HepG2 (cell line): ENCODE data around the gene USP7. TPM values are rescaled to one million over a fixed set of nuclear protein-coding genes. Genes with fewer than 3 reads are reported as not detected.

Experiments
- CEBPB ChIP-seq: IDR thresholded peaks from 2 replicates; pipeline ENCODE4 v1.6.1; 2011; ENCODE audit warnings: low read depth, low read length, improper control_type of control experiment, borderline replicate concordance
- NR1H2 ChIP-seq: sonication (generic); formaldehyde crosslinking; IDR thresholded peaks from 2 replicates; pipeline ENCODE4 v1.8.1; 2022; ENCODE audit warnings: low read depth, missing genetic modification reagents, borderline replicate concordance
- PHB2 ChIP-seq: fragments of 450-650 bp; IDR thresholded peaks from 2 replicates; pipeline ENCODE4 v1.6.1; 2018; ENCODE audit not compliant: partially characterized antibody
- SATB2 ChIP-seq: sonication (generic); formaldehyde crosslinking; IDR thresholded peaks from 2 replicates; pipeline ENCODE4 v1.5.0; 2020; ENCODE audit warnings: missing genetic modification reagents
- SNRNP70 ChIP-seq: fragments of 200-400 bp; formaldehyde crosslinking; IDR thresholded peaks from 2 replicates; pipeline ENCODE4 v1.6.1; 2017; ENCODE audit warnings: mild to moderate bottlenecking, low read depth, low read length, moderate library complexity
- SRF ChIP-seq: IDR thresholded peaks from 2 replicates; pipeline ENCODE4 v1.6.1; 2011; ENCODE audit warnings: mild to moderate bottlenecking, low read depth, low read length, moderate library complexity
- THYN1 ChIP-seq: sonication (generic); formaldehyde crosslinking; IDR thresholded peaks from 2 replicates; pipeline ENCODE4 v1.8.1; 2023; ENCODE audit warnings: low read depth, mild to moderate bottlenecking, moderate library complexity, missing genetic modification reagents, borderline replicate concordance
- TOPORS ChIP-seq: sonication (generic); formaldehyde crosslinking; IDR thresholded peaks from 2 replicates; pipeline ENCODE4 v1.8.0; 2023; ENCODE audit warnings: mild to moderate bottlenecking, missing genetic modification reagents
- ZBTB8A ChIP-seq: sonication (generic); formaldehyde crosslinking; IDR thresholded peaks from 2 replicates; pipeline ENCODE4 v1.4.0; 2020; ENCODE audit warnings: mild to moderate bottlenecking, low read depth, missing genetic modification reagents, borderline replicate concordance
- ZFYVE20 ChIP-seq: sonication (generic); formaldehyde crosslinking; IDR thresholded peaks from 2 replicates; pipeline ENCODE4 v1.8.0; 2023; ENCODE audit warnings: low read depth, mild to moderate bottlenecking, moderate library complexity, missing genetic modification reagents, borderline replicate concordance
- ZNF121 ChIP-seq: sonication (generic); formaldehyde crosslinking; IDR thresholded peaks from 2 replicates; pipeline ENCODE4 v1.5.0; 2020; ENCODE audit warnings: mild to moderate bottlenecking, missing genetic modification reagents
- ZNF232 ChIP-seq: sonication (generic); formaldehyde crosslinking; IDR thresholded peaks from 2 replicates; pipeline ENCODE4 v1.4.0; 2020; ENCODE audit warnings: missing genetic modification reagents, borderline replicate concordance
- ZNF274 ChIP-seq: sonication (generic); formaldehyde crosslinking; IDR thresholded peaks from 2 replicates; pipeline ENCODE4 v1.5.1; 2020; ENCODE audit warnings: mild to moderate bottlenecking, missing genetic modification reagents
- ZNF441 ChIP-seq: sonication (generic); formaldehyde crosslinking; IDR thresholded peaks from 2 replicates; pipeline ENCODE4 v1.7.0; 2021; ENCODE audit warnings: missing genetic modification reagents, borderline replicate concordance
- ZNF530 ChIP-seq: sonication (generic); formaldehyde crosslinking; IDR thresholded peaks from 2 replicates; pipeline ENCODE4 v1.5.0; 2020; ENCODE audit warnings: low read depth, mild to moderate bottlenecking, missing genetic modification reagents
- ZNF629 ChIP-seq: sonication (generic); formaldehyde crosslinking; conservative IDR thresholded peaks from 2 replicates; pipeline ENCODE4 v1.5.0; 2020; ENCODE audit warnings: missing genetic modification reagents
- ZNF749 ChIP-seq: sonication (generic); formaldehyde crosslinking; IDR thresholded peaks from 2 replicates; pipeline ENCODE4 v1.8.0; 2022; ENCODE audit warnings: mild to moderate bottlenecking, missing genetic modification reagents, moderate library complexity, borderline replicate concordance
- polyA plus RNA-seq, 8 experiments: library from polyadenylated mRNA; depleted of rRNA in 3 of 8; stranded (reverse) in 7 of 8; unstranded in 1 of 8; fragments of >200 nt; fragmentation: Illumina TruSeq in 4 of 8; extraction: Trizol in 4 of 8; gene quantifications; 2 replicates each; pipeline versions ENCODE4 v1.2.1 to v1.2.3, GENCODE V29; 2011 to 2016; ENCODE audit warnings: low read depth in 4 of 8, missing spikeins in 1 of 8, mixed read lengths in 1 of 8; ENCODE audit not compliant: insufficient read depth in 1 of 8
- total RNA-seq, 5 experiments: library from RNA; depleted of rRNA; stranded (reverse); fragments of >200 nt; fragmentation: Illumina TruSeq; extraction: Trizol; gene quantifications; 2 replicates each; pipeline ENCODE4 v1.2.3, GENCODE V29; 2016; ENCODE audit warnings: low read depth in 1 of 5
- TF ChIP-seq, protein P1 (sequence below): IDR thresholded peaks from 2 replicates; pipeline ENCODE4 v1.6.1; 2016; ENCODE audit warnings: low read depth, missing genetic modification reagents, missing compliant biosample characterization
- TF ChIP-seq, protein P2 (sequence below): sonication (generic); formaldehyde crosslinking; IDR thresholded peaks from 2 replicates; pipeline ENCODE4 v1.5.0; 2020; ENCODE audit warnings: missing genetic modification reagents
- TF ChIP-seq, protein P3 (sequence below): sonication (generic); formaldehyde crosslinking; IDR thresholded peaks from 2 replicates; pipeline ENCODE4 v1.5.0; 2020; ENCODE audit warnings: missing genetic modification reagents
- TF ChIP-seq, protein P4 (sequence below): sonication (generic); formaldehyde crosslinking; IDR thresholded peaks from 2 replicates; pipeline ENCODE4 v1.4.0; 2020; ENCODE audit warnings: low read depth, mild to moderate bottlenecking, missing genetic modification reagents

USP7 gene
- total and polyA plus RNA-seq, 2 of the 13 experiments (the other 11 are each of a cell fraction or from before 2014, with no cell fraction given), result 52.5 to 173 TPM

DNA sequence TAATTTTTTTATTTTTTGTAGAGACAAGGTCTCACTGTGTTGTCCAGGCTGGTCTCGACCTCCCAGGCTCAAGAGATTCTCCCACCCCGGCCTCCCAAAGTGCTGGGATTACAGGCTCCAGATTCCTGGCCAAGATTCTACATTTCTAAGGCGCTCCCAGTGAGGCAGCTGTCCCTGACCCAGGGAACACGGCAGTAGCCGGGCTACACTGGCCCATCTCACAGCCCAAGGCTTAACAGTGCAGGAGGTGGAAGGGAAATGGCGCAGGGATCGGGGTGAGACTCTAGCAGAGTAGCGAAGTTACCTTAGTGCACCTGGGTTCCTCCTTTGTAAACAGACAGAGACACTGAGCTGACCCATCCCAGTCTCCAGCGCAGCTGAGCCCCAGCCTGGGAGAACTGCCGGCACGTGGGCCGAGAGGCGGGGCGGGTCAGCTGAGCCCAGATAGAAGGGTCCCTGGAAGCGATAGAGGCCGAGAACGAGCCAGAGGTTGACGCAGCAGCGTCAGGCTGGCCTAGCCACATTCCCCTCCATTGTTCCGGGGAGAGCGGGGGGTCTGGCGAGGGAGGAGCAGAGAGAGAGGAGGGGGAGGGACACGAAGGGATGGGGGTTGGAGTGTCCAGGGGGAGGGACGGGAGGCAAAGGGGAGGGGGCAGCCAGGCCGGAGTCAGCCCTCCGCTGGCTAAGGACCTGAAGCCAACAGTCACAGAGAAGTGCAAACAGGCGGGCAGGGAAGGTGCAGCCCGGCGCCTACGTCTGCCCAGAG is 97.4 kb downstream of the USP7 start (continued):
- TF ChIP-seq, protein P1, sequence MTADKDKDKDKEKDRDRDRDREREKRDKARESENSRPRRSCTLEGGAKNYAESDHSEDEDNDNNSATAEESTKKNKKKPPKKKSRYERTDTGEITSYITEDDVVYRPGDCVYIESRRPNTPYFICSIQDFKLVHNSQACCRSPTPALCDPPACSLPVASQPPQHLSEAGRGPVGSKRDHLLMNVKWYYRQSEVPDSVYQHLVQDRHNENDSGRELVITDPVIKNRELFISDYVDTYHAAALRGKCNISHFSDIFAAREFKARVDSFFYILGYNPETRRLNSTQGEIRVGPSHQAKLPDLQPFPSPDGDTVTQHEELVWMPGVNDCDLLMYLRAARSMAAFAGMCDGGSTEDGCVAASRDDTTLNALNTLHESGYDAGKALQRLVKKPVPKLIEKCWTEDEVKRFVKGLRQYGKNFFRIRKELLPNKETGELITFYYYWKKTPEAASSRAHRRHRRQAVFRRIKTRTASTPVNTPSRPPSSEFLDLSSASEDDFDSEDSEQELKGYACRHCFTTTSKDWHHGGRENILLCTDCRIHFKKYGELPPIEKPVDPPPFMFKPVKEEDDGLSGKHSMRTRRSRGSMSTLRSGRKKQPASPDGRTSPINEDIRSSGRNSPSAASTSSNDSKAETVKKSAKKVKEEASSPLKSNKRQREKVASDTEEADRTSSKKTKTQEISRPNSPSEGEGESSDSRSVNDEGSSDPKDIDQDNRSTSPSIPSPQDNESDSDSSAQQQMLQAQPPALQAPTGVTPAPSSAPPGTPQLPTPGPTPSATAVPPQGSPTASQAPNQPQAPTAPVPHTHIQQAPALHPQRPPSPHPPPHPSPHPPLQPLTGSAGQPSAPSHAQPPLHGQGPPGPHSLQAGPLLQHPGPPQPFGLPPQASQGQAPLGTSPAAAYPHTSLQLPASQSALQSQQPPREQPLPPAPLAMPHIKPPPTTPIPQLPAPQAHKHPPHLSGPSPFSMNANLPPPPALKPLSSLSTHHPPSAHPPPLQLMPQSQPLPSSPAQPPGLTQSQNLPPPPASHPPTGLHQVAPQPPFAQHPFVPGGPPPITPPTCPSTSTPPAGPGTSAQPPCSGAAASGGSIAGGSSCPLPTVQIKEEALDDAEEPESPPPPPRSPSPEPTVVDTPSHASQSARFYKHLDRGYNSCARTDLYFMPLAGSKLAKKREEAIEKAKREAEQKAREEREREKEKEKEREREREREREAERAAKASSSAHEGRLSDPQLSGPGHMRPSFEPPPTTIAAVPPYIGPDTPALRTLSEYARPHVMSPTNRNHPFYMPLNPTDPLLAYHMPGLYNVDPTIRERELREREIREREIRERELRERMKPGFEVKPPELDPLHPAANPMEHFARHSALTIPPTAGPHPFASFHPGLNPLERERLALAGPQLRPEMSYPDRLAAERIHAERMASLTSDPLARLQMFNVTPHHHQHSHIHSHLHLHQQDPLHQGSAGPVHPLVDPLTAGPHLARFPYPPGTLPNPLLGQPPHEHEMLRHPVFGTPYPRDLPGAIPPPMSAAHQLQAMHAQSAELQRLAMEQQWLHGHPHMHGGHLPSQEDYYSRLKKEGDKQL (CRISPR knock-in tag), result 0 out of 2 replicates have a peak, but pooled peaks have one; percentile 28
- TF ChIP-seq ZNF274 (CRISPR knock-in tag) (0 out of 2 replicates have a peak, but pooled peaks have one; percentile 54), PHB2 (no peak), SATB2 (0 out of 2 replicates have a peak, but pooled peaks have one; percentile 7), THYN1 (CRISPR knock-in tag) (no peak), CEBPB (no peak), SNRNP70 (no peak), SRF (no peak), TOPORS (CRISPR knock-in tag) (no peak), NR1H2 (CRISPR knock-in tag) (no peak), ZBTB8A (CRISPR knock-in tag) (no peak), ZNF121 (CRISPR knock-in tag) (peak; percentile 98), ZNF232 (peak; percentile 3; the same call in 1 of the 2 replicates), ZNF629 (no peak), ZFYVE20 (no peak; the same call in 1 of the 2 replicates), ZNF530 (no peak), ZNF749 (CRISPR knock-in tag) (no peak), ZNF441 (CRISPR knock-in tag) (no peak)
- TF ChIP-seq, protein P2, sequence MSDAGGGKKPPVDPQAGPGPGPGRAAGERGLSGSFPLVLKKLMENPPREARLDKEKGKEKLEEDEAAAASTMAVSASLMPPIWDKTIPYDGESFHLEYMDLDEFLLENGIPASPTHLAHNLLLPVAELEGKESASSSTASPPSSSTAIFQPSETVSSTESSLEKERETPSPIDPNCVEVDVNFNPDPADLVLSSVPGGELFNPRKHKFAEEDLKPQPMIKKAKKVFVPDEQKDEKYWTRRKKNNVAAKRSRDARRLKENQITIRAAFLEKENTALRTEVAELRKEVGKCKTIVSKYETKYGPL (CRISPR knock-in tag), result no peak
- TF ChIP-seq, protein P3, sequence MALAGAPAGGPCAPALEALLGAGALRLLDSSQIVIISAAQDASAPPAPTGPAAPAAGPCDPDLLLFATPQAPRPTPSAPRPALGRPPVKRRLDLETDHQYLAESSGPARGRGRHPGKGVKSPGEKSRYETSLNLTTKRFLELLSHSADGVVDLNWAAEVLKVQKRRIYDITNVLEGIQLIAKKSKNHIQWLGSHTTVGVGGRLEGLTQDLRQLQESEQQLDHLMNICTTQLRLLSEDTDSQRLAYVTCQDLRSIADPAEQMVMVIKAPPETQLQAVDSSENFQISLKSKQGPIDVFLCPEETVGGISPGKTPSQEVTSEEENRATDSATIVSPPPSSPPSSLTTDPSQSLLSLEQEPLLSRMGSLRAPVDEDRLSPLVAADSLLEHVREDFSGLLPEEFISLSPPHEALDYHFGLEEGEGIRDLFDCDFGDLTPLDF (CRISPR knock-in tag), result no peak
- TF ChIP-seq, protein P4, sequence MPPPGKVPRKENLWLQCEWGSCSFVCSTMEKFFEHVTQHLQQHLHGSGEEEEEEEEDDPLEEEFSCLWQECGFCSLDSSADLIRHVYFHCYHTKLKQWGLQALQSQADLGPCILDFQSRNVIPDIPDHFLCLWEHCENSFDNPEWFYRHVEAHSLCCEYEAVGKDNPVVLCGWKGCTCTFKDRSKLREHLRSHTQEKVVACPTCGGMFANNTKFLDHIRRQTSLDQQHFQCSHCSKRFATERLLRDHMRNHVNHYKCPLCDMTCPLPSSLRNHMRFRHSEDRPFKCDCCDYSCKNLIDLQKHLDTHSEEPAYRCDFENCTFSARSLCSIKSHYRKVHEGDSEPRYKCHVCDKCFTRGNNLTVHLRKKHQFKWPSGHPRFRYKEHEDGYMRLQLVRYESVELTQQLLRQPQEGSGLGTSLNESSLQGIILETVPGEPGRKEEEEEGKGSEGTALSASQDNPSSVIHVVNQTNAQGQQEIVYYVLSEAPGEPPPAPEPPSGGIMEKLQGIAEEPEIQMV (CRISPR knock-in tag), result 0 out of 2 replicates have a peak, but pooled peaks have one; percentile 31
